ES-I3 (cell line): Measurements from ENCODE around the gene CACNA1G.

Experiments used
- H3K36me3 ChIP-seq: 2 replicates; pipeline ENCODE4 v1.6.1; 2013; ENCODE audit warnings: mild to moderate bottlenecking, low read length, control low read depth, moderate library complexity; ENCODE audit not compliant: insufficient read depth
- H3K4me1 ChIP-seq: 2 replicates; pipeline ENCODE4 v1.6.1; 2013; ENCODE audit warnings: mild to moderate bottlenecking, control low read depth, low read length; ENCODE audit not compliant: insufficient read depth
- H3K9ac ChIP-seq: 2 replicates; pipeline ENCODE4 v1.6.1; 2013; ENCODE audit warnings: low read depth, mild to moderate bottlenecking, low read length, moderate library complexity
- H3K9me3 ChIP-seq: 2 replicates; pipeline ENCODE4 v1.6.1; 2013; ENCODE audit warnings: mild to moderate bottlenecking, low read length, moderate library complexity; ENCODE audit not compliant: control insufficient read depth, insufficient read depth

The CACNA1G gene

DNA sequence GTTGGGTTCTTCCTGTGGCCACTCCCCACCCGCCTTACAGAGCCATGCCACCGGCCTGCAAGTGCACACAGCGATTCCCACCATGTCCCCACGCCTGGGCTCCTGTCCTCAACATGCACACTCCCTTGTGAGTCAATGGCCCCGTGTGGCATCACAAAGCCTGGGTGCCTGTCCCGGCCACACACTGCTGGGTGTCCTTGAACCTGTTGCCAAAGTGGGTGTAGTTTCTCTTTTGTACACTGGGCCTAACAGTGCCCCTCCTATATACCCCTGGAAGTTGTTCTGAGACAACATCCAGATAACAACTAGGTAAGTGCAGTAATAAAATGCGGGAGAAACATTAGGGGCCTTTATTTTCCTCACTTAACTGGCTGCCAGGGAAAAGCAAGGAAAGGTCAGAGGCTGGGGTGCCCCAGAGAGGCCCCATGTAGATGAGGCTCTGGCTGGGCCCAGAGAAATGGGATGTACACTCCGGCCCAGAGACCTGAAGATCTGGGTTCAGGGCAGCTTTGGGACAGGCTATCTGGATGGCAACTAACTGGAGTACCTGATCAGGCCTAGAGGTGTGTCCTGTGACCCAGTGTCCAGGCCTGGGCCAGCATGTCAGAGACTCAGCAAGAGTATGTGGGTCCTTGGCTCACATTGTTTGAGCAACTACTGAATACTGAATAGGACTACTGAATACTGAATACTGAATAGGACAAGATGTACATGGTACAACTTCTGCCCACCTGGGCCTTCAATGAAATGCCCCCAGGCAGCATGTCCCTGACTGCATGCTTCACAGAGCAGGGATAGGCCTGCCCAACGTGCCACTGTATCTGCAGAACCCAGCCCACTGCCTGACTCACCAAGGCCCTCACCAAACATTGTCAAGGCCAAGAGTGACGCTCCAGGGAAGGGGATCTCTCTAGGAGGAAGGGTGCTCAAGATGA lies 82.5 kb downstream of the CACNA1G start:
- Histone ChIP-seq H3K9ac (no peak overlapping the region), H3K4me1 (peaks cover 32% of the 10 kb centered on the region), H3K36me3 (no peaks in the 10 kb centered on the region), H3K9me3 (no peaks in the 10 kb centered on the region)

DNA sequence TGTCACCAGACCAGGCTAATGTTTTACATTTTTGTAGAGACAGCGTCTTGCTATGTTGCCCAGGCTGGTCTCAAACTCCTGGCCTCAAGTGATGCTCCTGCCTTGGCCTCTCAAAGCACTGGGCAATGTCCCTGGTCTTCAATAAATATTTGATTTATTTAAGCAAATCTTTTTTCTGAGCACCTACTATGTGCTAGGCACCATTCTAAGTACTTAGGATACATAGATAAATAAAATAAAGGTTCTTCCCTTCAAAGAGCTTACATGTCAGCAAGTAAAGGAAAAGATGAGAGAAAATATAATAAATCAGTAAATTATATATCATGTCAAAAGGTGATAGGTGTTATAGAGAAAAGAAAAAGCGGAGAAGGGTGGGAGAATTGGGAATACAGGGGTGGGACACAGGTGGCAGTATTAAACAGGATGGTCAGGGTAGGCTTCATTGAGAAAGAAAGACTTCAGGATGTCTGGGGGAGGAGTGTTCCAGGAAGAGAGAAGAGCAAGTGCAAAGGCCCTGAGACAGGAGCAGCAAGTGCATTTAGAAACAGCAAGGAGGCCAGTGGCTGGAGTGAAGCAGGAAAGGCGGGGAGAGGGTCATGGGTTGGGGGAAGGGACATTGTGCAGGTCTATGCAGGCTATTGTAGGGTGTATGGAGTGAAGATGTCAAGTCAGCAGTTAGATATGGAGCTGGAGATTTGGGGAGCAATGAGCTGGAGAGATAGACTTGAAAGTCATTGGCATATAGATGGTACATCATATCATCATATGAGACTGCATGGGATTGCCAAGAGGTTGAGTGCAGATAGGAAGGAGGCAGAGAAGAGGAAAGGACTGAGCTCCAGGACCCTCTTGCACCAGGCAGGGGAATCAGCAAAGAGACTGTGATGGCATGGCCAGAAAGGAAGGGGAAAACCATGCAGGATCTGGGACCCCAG lies 85.5 kb downstream of the CACNA1G start:
- no peaks in the 10 kb centered on the region for H3K9me3 ChIP-seq
- H3K9ac ChIP-seq: no peak overlapping the region
- peaks cover 6% of the 10 kb centered on the region for H3K4me1 ChIP-seq
- no peaks in the 10 kb centered on the region for H3K36me3 ChIP-seq

DNA sequence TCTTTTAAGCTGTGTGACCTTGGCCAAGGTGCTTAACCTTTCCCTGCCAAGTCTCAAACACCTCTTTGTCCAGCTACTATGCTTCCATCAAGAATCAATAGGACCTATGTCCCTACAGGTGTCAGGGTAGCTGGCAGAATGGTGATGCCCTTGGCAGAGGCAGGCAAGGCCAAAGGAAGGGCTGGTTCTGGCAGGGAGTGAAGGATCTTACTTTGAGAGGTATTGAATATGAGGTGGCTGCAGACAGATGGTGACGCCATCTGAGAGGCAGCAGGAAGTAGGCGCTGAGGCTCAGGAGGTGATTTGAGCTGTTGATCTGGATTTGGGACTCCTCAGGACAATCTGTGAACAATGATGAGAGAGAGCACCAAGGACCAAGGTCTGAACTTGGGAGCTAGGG lies 86.7 kb downstream of the CACNA1G start:
- H3K9ac ChIP-seq: no peak overlapping the region
- no peaks in the 10 kb centered on the region for H3K36me3 ChIP-seq

GRCh38 chr17:50649042-50649908 lies 88.8 kb downstream of the CACNA1G start:
- Histone ChIP-seq H3K4me1 (no peaks in the 10 kb centered on the region), H3K9me3 (no peaks in the 10 kb centered on the region), H3K9ac (no peak overlapping the region), H3K36me3 (no peaks in the 10 kb centered on the region)

More for the DNA sequence above, 86.7 kb downstream of the CACNA1G start:
- H3K9me3 ChIP-seq: no peaks in the 10 kb centered on the region
- H3K4me1 ChIP-seq: no peaks in the 10 kb centered on the region

DNA sequence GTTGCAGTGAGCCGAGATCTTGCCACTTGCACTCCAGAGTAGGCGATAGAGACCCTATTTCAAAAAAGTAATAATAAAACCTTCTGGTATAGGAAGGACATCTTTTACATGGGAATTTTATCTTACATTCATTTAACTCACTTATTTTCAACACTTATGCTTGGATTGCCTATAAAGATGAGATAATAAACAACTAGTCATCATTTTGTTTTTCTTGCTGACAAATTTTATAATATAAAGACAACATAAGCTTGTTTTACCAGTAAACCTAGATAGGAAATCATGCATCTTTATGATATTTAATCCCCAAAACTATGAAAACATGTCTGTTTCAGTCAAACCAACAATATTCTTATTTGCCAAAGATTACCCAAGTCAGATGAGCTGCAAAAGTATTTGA lies 91.1 kb downstream of the CACNA1G start:
- no peaks in the 10 kb centered on the region for H3K36me3 ChIP-seq

DNA sequence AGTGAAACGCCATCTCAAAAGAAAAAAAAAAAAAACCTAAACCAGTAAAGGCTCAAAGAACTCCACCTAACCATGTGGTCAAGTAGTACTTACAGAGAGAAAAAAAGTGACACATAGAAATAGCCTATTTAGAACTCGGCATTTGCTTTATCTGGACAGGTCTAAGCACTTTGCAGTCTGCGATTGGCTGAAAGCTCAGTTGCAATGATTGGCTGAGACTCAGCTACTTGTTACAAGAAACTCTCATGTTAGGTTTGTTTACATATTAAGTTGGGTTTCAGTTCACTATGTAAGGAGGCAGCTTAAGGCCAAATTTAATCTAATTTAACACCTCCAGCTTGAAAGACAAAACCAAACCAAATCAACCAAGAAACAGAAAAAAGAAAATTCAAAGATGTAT lies 93.2 kb downstream of the CACNA1G start:
- Histone ChIP-seq H3K4me1 (no peaks in the 10 kb centered on the region; the same call in 1 of the 2 replicates), H3K9me3 (no peaks in the 10 kb centered on the region), H3K9ac (no peak overlapping the region), H3K36me3 (no peaks in the 10 kb centered on the region)

More for the DNA sequence above, 91.1 kb downstream of the CACNA1G start:
- Histone ChIP-seq H3K4me1 (no peaks in the 10 kb centered on the region), H3K9ac (no peak overlapping the region), H3K9me3 (no peaks in the 10 kb centered on the region)

DNA sequence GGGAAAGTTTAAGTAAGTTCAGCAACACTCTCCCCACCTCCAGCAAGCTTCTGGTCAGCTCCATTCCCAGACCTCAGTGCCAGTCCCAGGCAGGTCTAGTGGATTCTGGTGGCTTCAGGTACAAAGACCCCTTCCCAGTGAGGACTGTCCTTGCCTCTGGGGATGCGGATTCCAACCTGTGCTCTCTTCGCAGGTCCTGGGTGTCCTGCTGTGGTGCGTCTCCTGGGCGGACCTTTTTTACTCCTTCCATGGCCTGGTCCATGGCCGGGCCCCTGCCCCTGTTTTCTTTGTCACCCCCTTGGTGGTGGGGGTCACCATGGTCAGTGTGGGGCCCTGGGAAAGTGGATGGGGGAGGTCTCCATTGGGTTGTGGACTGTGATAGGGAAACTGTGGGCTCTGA lies 96.0 kb downstream of the CACNA1G start:
- H3K36me3 ChIP-seq: no peaks in the 10 kb centered on the region
- peaks cover 16% of the 10 kb centered on the region for H3K4me1 ChIP-seq
- no peaks in the 10 kb centered on the region for H3K9me3 ChIP-seq
- no peak overlapping the region for H3K9ac ChIP-seq

GRCh38 chr17:50657054-50657453 lies 96.5 kb downstream of the CACNA1G start:
- Histone ChIP-seq H3K9ac (no peak overlapping the region), H3K4me1 (peaks cover 21% of the 10 kb centered on the region), H3K36me3 (no peaks in the 10 kb centered on the region), H3K9me3 (no peaks in the 10 kb centered on the region)

DNA sequence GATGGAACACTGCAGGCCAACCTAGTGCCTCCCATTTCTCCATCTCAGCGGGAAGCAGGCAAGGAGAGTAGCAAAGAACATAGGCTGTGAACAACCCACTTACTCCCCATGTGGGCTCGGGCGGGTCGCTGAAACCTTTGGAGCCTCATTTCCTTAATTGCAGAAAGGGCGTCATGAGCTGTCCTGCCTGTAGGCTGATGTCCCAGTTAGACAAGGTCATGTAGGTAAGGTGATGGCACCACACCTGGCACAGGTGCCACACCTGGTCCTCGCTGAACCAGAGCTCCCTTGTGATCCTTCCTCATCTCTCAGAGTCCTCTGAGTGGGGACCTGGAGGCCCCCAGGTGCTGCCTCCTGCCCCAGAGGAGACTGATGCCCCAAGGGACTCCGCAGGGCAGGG lies 97.1 kb downstream of the CACNA1G start:
- Histone ChIP-seq H3K9me3 (no peaks in the 10 kb centered on the region), H3K4me1 (peaks cover 25% of the 10 kb centered on the region), H3K36me3 (no peaks in the 10 kb centered on the region), H3K9ac (no peak overlapping the region)

GRCh38 chr17:50658616-50659015 lies 98.1 kb downstream of the CACNA1G start:
- Histone ChIP-seq H3K9me3 (no peaks in the 10 kb centered on the region), H3K9ac (no peak overlapping the region), H3K4me1 (peaks cover 28% of the 10 kb centered on the region), H3K36me3 (no peaks in the 10 kb centered on the region)

DNA sequence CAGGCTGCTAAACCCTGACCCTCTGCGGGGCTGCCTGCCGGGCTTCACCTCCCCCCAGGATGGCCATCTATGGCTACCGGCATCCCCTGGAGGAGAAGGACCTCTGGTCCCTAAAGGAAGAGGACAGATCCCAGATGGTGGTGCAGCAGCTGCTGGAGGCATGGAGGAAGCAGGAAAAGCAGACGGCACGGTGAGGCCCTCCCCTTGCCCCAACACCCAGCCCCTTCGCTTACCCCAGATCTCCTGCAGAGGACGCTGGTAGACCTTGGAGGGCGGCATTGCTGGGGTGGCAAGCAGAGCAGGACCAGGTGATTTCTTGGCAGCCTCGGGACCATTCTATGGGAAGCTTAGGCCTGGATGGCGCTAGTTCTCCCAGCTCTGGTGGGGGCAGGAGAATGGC lies 98.7 kb downstream of the CACNA1G start:
- Histone ChIP-seq H3K36me3 (no peaks in the 10 kb centered on the region), H3K9me3 (no peaks in the 10 kb centered on the region), H3K9ac (no peak overlapping the region), H3K4me1 (peaks cover 28% of the 10 kb centered on the region)

- Histone ChIP-seq H3K4me1 (peaks cover 28% of the 10 kb centered on the region), H3K9ac (no peak overlapping the region), H3K9me3 (no peaks in the 10 kb centered on the region), H3K36me3 (no peaks in the 10 kb centered on the region)
These were observed 99.7 kb downstream of the CACNA1G start for GRCh38 chr17:50660042-50660886.

GRCh38 chr17:50660887-50661345 lies 100.4 kb downstream of the CACNA1G start:
- Histone ChIP-seq H3K9me3 (no peaks in the 10 kb centered on the region), H3K9ac (no peak overlapping the region), H3K4me1 (peaks cover 28% of the 10 kb centered on the region), H3K36me3 (no peaks in the 10 kb centered on the region)
